NCI-H1694 (cell line): ENCODE results near the gene NMU.
"Not testable (repeated sequence)": the region's sequence is repeated elsewhere in the genome, so short reads cannot be mapped to it uniquely, and the experiment has no call there.

Experiments used
- DNase-seq: peaks from one replicate; lab custom pipeline; 2025; lab: John Stamatoyannopoulos, UW

The NMU gene

GRCh38 chr4:55554453-55555030 is 81.6 kb downstream of the NMU start:
- DNase-seq = no peak

- DNase-seq = no peak
Observed at GRCh38 chr4:55553441-55554201, 82.5 kb downstream of the NMU start.

- DNase-seq = not testable (repeated sequence)
Observed at GRCh38 chr4:55551964-55552363, 84.1 kb downstream of the NMU start.

- no peak for DNase-seq
Observed at GRCh38 chr4:55549888-55550287, 86.2 kb downstream of the NMU start.

GRCh38 chr4:55547918-55548317 is 88.2 kb downstream of the NMU start:
- no peak for DNase-seq

GRCh38 chr4:55547466-55547770 is 88.7 kb downstream of the NMU start:
- DNase-seq = peak; percentile 10

GRCh38 chr4:55546756-55547465 is 89.2 kb downstream of the NMU start, which contains the start of gene CLOCK:
CLOCK (minus strand) TSS chr4:55546909; CDS start chr4:55482785, 64,124 bp downstream.
- DNase-seq = peak; percentile 52

- no peak for DNase-seq
Observed at GRCh38 chr4:55546506-55546755, 89.7 kb downstream of the NMU start.

- peak; percentile 22 for DNase-seq
Observed at GRCh38 chr4:55545641-55546505, 90.2 kb downstream of the NMU start.
